NK-92 (cell line): ENCODE data around the gene DNAAF8.

ENCODE experiments used
- DNase-seq: peaks from one replicate; lab custom pipeline; 2025; ENCODE audit not compliant: unreplicated experiment; lab: John Stamatoyannopoulos, UW

Gene DNAAF8

GRCh38 chr16:4750896-4751295 is 16.6 kb downstream of the DNAAF8 start:
- no peak for DNase-seq

DNA sequence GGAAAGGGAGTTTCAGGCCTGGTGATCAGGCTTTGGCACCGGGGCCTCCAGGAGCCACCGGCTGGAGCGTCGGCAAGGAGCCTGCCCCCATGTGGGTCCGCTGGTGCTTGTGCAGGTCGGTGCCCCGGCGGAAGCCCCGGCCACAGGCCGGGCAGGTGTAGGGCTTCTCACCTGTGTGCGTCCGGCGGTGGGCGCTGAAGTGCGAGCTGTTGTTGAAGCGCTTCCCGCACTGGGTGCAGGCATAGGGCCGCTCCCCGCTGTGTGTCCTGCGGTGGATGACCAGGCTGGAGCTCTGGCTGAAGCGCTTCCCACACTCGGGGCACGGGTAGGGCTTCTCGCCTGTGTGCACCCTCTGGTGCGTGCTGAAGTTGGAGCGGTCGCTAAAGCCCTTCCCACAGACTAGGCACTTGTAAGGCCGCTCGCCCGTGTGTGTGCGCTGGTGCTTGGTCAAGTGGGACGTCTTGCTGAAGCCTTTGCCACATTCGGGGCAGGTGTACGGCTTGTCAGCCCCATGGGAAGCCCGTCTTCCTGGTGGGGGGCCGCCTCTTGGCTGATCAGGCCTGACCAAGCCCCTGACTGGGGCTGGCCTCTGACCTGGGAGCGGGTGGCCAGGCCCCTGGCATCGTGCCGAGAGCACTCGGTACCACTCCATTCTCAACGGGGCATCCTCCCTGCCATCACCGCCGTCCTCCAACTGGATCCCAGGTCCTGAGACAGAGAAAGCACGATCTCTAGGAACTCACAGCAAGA is 18.2 kb downstream of the DNAAF8 start:
- DNase-seq = no peak

DNA sequence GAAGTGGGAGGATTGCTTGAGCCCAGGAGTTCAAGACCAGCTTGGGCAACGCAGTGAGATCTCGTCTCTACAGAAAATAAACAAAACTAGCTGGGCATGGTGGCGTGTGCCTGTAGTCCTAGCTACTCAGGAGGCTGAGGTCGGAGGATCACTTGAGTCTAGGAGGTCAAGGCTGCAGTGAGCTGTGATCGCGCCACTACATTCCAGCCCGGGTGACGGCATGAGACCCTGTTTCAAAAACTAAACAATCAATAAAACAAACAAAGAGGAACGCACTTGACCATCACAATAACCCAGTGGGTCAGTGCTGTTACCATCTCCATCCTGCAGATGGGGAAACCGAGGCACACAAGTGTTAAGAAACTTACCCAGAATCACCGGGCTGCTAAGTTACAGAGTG is 18.9 kb downstream of the DNAAF8 start:
- DNase-seq = no peak

GRCh38 chr16:4754865-4755264 is 20.5 kb downstream of the DNAAF8 start:
- no peak for DNase-seq

GRCh38 chr16:4755687-4756086 is 21.4 kb downstream of the DNAAF8 start:
- no peak for DNase-seq

GRCh38 chr16:4760221-4760910 is 26.0 kb downstream of the DNAAF8 start:
- no peak for DNase-seq

- no peak for DNase-seq
Measured at GRCh38 chr16:4762205-4762604, 27.9 kb downstream of the DNAAF8 start.

DNA sequence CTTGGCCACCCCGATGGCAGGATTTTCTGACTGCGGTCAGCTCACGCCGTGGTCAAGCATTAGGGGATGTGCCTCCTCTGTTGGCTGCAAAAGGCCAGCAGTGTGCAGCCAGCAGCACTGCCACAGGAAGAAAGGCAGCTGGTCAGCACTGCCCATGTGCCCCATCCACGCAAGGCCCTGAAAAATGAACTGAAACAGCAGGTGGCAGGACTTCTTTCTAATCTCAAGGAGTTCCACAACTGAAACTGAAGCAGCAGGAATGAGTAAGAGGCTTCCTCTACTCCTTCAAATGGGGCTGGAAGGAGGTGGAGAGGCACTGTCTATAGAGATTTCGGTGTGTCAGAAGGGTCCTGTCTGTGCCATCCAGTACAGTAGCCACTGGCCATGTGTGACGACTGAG is 29.5 kb downstream of the DNAAF8 start:
- DNase-seq = no peak

GRCh38 chr16:4765511-4766474 is 31.5 kb downstream of the DNAAF8 start:
- no peak for DNase-seq

DNA sequence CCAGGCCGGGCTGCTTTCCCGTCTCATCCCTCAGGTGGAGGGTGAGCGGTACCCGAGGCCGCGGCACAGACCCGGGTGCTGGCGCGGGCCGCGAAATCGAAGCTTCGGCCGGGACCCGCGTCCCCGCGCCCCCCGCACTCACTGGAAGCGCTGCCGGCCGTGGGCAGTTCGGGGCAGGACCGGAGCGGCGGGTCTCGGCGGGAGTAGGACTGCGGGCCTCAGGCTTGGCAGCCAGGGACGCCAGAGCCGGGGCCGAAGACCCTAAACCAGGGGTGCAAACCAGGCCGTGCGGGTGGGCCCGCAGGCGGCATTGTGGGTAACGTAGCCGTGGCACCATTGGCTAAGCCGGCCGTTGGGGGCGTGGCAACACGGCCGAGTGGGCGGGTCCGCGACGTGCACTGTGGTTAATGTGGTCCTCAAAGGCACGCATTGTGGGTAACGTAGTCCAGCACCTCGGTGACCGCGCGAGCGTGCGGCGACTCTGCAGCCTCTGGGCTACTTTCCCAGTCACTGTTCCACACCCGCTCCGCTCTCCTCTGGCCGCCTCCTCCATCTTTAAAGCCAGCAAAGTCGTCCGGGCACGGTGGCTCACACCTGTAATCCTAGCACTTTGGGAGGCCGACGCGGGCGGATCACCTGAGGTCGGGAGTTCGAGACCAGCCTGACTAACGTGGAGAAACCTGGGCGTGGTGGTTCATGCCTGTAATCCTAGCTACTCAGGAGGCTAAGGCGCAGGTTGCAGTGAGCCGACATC is 32.7 kb downstream of the DNAAF8 start, which contains the start of gene ZNF500:
Gene ZNF500 (minus strand): TSS at position 288 of the 754 bp plus-strand sequence. CDS start 1,184 bp downstream, outside the sequence.
- peak; percentile 31 for DNase-seq

DNA sequence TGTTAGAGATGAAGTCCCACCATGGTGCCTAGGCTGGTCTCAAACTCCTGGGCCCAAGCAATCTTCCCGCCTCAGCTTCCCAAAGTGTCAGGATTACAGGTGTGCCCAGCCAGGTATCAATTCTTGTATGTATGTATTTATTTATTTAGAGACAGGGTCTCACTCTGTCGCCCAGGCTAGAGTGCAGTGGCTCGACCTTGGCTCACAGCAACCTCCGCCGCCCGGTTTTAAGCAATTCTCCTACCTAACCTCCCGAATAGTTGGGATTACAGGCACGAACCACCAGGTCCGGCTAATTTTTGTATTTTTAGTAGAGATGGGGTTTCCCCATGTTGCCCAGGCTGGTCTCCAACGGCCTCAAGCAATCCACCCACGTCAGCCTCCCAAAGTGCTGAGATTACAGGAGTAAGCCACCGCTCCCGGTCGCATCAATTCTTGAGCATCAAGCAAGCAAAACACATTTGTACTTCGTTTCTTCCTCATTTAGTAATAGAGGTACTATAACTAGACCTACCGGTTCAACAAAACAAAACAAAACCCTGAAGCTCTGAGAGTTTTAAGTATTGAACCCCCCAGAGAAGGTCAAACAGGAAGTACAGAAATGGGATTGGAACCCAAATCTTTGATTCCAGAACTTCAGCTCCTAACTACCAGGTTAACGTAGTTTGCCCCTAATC is 33.7 kb downstream of the DNAAF8 start:
- no peak for DNase-seq

DNA sequence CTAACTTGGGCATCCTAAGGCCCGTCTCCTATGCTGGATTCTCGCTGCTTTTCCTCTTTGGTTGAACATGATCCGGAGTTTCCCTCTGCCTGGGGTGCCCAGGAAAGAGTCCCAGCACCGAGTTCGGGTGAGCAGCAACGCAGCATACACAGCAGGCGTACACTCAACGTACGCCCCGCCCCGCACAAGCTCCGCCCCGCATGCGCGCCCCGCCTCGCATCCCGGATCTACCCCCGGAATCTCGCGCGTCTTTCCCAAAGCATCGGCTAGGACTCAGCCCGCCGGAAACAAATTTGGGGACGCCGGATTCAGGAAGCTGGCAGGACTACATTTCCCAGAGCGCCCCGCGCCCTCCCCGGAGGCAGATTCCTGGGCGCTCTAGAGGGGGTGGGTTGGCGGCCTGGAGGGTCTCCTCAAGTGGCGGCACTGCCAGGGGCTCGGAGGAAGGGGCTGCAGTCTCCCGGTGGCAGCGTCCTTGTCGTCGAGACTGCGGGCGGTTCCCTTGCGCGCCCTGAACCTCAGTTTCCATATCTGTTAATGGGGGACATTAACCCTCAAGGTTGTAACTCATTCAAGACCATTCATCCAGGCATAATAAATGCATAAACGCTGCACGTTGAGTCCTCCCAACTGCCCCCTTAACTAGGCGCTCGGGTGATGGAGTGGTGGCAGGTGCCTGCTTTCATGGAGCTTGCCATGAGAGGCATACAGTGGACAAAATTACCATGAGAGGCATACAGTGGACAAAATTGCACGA is 34.4 kb downstream of the DNAAF8 start:
- DNase-seq = no peak

- DNase-seq = no peak
Measured at GRCh38 chr16:4769306-4769638, 34.9 kb downstream of the DNAAF8 start.

GRCh38 chr16:4771646-4772045 is 37.3 kb downstream of the DNAAF8 start:
- DNase-seq = no peak

DNA sequence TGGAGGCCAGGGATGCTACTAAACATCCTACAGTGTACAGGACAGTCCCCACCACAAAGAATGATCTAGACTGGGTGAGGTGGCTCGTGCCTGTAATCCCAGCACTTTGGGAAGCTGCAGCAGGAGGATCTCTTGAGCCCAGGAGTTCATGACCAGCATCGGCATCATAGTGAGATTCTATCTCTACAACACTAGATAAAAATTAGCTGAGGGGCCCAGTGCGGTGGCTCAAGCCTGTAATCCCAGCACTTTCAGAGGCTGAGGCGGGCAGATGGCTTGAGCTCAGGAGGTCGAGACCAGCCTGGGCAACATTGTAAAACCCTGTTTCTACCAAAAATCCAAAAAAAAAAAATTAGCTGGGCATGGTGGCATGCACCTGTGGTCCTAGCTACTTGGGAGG is 38.0 kb downstream of the DNAAF8 start:
- DNase-seq = no peak

DNA sequence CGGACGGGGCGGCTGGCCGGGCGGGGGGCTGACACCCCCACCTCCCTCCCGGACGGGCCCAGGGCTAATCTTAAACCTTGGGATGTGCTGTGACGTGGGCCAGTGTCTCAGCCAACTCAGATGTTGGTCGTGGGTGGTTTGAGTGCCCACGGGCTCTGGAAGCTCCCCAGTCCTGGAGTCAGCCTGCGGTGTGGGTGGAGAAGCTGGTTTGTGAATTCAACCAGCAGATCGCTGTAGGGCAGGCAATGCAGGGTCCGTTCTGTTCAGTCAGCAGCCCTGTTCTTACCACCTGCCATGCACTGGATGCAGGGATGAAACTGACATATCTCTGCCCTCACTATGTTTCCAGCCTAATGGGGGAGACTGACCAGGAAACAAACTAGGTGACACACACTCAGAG is 40.7 kb downstream of the DNAAF8 start:
- no peak for DNase-seq

DNA sequence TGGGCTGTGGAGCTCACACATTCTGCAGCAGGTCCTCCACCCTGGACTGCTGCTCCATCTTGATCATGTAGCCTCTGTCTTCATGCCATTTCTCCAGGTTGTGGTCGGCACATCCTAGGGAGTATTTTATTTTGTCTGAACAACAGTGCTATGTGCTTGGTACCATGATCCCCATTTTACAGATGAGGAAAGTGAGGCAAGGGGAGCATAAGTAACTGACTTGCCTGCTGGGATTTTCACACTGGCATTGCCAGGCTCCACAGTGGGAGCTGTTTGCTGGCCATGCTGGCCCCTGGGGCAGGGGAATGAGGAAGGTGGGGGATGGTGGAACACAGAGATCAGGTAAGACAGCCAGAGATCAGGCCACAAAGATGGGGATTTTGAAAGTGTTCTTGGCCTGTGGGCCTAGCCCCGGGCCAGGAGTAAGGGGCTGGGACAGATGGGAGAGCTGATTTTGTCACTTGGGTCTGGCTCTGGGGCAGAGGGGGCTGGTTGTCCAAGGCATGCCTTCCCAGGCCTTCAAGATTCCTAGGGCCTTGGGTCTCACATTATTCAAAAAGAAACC is 41.9 kb downstream of the DNAAF8 start:
- no peak for DNase-seq

- DNase-seq = no peak
Measured at GRCh38 chr16:4777339-4778049, 43.2 kb downstream of the DNAAF8 start.

GRCh38 chr16:4778050-4778392 is 43.7 kb downstream of the DNAAF8 start:
- no peak for DNase-seq
